GM18511 (cell line): ENCODE measurements around the gene AKR1C3.
"Not testable (repeated sequence)": the region's sequence is repeated elsewhere in the genome, so short reads cannot be mapped to it uniquely, and the experiment has no call there.

Source experiments
- ATAC-seq: cut with Tn5 transposase; IDR thresholded peaks from one replicate; pipeline ENCODE4 v1.9.1; 2021; ENCODE audit warnings: mild to moderate bottlenecking, moderate library complexity; ENCODE audit not compliant: unreplicated experiment

The AKR1C3 gene

GRCh38 chr10:5135581-5135980, 41.4 kb downstream of the AKR1C3 start:
- ATAC-seq: no peak

- no peak for ATAC-seq
Measured at GRCh38 chr10:5136468-5137087, 42.4 kb downstream of the AKR1C3 start.

GRCh38 chr10:5137699-5138098, 43.5 kb downstream of the AKR1C3 start:
- ATAC-seq: not testable (repeated sequence)

GRCh38 chr10:5142199-5142598, 48.0 kb downstream of the AKR1C3 start:
- ATAC-seq: no peak

DNA sequence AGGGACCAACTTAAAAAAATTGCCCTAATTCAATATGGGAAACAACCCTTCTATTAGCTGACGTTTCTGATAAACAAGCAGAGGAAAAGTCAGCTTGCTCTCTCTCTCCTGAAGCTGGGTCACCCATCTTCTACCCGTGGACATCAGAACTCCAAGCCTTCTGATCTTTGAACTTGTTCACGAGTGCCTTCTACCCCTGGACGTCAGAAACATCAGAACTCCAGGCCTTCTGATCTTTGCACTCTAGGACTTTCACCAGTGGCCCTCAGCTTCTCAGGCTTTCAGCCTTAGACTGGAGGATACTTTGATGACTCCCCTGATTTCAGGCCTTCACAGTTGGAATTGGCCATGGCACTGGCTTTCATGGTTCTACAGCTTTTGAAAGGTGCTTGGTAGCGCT, 48.9 kb downstream of the AKR1C3 start:
- no peak for ATAC-seq

DNA sequence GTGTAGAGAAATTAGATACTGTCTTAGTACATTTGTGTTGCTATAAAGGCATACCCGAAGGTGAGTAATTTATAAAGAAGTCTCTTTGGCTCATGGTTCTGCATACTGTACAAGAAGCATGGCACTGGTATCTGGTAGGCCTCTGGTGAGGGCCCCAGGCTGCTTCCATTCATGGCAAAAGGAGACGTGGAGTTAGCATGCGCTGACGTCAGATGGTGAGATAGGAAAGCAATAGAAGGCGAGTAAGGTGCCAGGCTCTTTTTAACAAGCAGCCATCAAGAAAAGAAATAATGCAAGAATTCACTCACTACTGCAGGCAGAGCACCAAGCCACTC, 52.7 kb downstream of the AKR1C3 start:
- no peak for ATAC-seq

DNA sequence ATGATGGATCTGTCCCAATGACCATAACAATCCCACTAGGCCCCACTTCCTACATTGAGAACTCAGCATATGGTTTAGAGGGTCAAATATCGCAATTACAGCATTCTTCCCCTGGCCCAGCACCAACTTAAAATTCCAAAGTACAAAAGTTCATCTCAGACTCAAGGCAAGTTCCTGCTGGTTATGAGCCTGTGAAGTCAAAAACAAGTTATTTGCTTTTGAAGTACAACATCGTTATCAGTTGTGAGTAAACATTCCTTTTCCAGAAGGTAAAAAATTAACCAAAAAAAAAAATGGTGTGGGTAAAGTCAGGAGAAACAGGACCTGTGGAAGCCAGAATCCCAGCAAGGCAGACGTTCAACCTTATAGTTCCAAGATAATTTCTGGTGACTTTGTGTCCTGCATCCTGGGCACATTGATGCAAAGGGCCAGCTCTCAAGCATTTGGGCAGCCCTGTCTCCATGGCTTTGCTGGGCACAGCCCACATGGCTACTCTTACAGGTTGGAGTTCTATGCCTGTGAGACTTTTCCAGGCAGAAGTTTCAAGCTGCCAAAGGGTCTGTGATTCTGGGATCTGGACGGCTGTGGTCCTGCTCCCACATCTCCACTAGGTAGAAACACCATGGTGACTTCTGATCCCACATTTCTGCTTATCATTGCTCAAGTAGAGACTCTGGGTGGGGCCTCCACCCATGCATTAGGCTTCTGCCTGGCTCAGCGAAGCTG, 53.2 kb downstream of the AKR1C3 start:
- no peak for ATAC-seq

- ATAC-seq: no peak
Measured at GRCh38 chr10:5147981-5148677, 53.9 kb downstream of the AKR1C3 start.

- no peak for ATAC-seq
Measured at GRCh38 chr10:5148678-5149032, 54.4 kb downstream of the AKR1C3 start.

DNA sequence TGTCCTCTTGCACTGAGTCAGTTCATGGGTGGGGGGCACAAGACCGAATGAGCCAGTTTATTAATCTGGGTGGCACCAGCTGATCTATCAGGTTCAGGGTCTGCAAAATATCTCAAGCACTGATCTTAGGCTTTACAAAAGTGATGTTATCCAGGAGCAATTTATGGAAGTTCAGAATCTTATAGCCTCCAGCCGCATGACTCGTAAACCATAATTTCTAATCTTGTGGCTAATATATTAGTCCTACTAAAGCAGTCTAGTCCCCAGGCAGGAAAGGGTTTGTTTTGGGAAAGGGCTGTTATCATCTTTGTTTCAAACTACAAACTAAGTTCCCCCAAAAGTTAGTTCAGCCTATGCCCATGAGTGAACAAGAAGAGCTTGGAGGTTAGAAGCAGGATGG, 56.9 kb downstream of the AKR1C3 start:
- no peak for ATAC-seq

GRCh38 chr10:5155951-5156350, 61.7 kb downstream of the AKR1C3 start:
- ATAC-seq: no peak
